Fibroblast of lung (primary cell): ENCODE results near the gene HMOX2.

Source experiments
- CTCF ChIP-seq, 2 donors: IDR thresholded peaks in 1 of 2; conservative IDR thresholded peaks in 1 of 2; 1 replicate in 1 of 2; 2 replicates in 1 of 2; pipeline ENCODE4 v1.5.1; 2011 to 2012; ENCODE audit warnings: low read length in 2 of 2, control low read depth in 1 of 2, inconsistent platforms in 1 of 2, low read depth in 1 of 2, mild to moderate bottlenecking in 1 of 2
- EZH2 ChIP-seq: IDR thresholded peaks from 2 replicates; pipeline ENCODE4 v1.5.1; 2012; ENCODE audit warnings: low read length, control low read depth, mild to moderate bottlenecking; ENCODE audit errors: missing control alignments

GRCh38 chr16:4506450-4506849 is 30.3 kb downstream of the HMOX2 start:
- TF ChIP-seq CTCF (conservative IDR thresholded peaks at IDR 0.05 in 1 of 2, IDR thresholded peaks at IDR 0.05 in 1 of 2; ENCODE audit: low read depth in 1 of 2, low read length in 2 of 2) (peak; percentile 88 to 92), EZH2 (no peak)
